GM18909 (cell line): ENCODE measurements around the gene CAPN13.

Experiments
- ATAC-seq: cut with Tn5 transposase; IDR thresholded peaks from one replicate; pipeline ENCODE4 v1.9.1; 2021; ENCODE audit warnings: mild to moderate bottlenecking; ENCODE audit not compliant: unreplicated experiment, poor library complexity

Gene CAPN13

DNA sequence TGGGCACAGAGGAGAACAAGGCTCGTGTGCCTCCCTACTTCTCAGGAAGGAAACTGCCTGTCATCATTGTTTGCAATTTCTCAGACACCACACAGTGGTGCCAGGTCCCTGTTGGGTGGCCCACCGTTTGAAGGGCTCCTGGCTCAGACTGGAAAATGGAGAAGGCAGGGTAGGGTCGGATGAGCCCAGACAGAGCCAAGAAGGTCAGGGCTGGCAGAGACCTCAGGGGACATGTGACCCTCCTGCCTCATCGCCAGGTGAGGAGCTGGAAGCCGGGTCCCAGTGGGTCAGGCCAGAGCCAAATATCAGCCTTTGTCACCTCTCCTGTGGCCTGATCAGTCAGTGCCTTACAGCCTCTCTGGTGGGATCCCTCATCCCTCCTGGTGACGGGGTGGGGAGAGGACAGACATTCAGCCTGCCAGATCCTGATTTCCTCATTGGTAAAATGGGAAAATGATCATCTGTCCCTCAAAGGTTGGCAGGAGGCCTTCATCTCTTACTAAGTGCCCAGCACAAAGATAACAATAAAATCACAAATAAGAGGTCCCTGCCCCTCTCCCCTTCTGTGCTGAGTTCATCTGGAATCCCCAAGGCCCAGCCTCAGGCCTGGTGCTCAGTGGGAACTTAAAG is 117.6 kb downstream of the CAPN13 start:
- no peak for ATAC-seq

DNA sequence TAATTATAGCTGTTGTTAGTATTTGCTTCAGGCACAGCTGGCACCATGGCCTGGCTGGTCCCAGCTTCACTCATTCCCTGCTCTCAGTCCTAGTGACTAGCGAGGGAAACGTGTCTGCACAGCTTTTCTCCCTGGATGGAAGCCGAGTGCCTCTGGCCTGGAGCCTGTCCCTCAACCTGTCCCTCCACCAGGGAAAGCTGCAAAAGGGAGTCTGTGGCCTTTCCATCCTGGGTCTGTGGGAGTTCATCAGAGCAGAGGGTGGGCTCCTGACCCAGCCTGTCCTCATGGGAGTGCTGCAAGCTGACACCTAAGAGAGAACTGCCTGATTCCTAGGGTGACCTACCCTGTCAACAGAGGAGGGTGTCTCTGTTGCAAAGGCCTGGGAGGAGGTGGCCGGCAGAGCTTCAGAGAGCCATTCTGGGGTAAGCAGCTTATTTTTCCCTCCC is 118.3 kb downstream of the CAPN13 start:
- ATAC-seq, result no peak

DNA sequence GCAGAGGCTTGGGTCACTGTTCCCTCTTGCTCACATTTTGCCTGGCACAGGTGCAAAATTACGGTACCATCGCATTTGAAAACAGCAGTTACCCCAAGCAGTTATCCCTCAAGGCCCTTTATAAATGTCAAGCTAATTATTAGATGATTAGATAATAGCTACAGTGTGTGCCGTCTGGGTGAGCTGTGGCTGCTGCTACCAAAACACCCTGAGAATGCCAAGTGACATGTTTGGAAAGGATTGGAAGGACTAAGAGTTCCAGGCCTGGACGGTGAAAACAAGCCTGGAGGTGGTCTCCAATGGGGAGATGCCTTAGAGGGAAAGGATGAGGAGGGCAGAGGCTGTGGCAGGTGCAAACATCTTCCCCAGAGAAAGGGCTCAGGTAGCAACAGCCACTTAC is 120.6 kb downstream of the CAPN13 start:
- no peak for ATAC-seq

DNA sequence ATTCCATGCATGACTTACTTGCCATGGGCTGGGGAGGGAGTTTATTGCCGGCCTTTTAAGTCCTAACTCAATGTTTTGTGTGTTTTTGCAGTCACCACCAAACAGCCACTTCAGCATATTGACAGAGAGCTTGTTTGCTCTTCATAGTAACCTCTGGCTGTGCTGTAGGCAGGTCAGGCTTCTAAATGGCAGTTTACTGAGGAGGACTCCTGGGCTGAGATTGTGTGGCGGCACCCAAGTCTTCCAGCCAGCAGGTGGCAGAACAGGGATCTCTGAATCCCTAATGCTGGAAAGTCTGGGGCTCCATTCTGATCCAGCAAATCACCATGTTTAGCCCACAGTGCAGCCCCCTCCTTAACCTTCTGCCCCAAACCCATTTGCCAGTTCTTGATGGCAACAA is 121.2 kb downstream of the CAPN13 start:
- no peak for ATAC-seq

DNA sequence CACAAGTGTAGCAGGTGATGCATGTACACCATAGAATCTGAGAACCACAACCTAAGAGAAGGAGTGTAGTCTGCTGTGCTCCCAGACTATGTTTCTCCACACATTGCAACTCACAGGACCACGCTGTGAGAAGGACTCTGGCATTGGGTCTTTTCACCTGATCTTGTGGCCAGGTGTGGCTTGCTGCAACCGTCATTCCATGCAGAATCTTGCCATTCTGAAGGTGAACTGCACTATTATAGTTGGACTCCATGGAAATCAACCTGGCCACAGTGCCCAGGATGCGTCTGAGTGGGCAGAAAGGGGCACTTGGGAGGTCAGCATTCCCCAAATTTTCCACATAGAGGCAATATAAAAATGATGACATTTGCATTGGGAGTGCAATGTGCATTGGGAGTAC is 122.2 kb downstream of the CAPN13 start:
- ATAC-seq, result no peak

DNA sequence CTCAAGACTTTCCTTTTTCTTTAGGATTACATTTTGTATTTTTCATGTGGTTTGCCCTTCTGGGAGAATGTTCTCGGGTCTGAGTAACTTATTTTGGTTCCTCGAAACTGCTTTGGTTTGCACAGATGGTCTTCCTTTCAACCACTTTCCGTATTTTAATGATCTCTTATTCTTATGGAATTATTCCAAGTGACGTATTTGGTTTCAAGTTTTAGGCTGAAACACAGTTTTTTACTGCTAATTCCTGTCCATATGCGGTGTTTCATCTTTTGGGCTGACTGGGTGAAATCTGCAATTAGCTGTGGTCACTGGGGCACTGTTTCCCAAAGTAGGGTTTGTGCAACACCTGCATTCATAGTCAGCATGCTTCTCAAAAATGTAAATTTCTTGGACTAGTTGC is 122.7 kb downstream of the CAPN13 start:
- ATAC-seq, result no peak

DNA sequence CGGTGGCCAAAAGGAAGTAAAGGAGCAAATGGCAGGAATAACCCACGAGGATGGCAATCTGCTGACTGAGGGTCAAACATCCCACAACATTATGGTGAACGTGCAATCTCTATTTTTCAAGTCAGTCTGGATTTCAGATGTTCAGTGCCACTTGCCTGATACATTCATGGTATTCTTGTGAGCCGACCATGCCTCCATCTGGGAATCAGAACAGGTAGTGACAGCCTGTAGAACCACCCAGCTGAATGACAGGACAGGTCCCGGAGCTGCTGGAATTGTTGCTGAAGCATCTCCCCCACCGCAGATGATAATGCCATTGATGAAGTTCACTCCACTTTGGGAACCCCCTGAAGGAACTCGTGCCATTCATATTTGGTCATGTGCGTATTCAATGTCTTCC is 123.2 kb downstream of the CAPN13 start:
- ATAC-seq, result no peak

DNA sequence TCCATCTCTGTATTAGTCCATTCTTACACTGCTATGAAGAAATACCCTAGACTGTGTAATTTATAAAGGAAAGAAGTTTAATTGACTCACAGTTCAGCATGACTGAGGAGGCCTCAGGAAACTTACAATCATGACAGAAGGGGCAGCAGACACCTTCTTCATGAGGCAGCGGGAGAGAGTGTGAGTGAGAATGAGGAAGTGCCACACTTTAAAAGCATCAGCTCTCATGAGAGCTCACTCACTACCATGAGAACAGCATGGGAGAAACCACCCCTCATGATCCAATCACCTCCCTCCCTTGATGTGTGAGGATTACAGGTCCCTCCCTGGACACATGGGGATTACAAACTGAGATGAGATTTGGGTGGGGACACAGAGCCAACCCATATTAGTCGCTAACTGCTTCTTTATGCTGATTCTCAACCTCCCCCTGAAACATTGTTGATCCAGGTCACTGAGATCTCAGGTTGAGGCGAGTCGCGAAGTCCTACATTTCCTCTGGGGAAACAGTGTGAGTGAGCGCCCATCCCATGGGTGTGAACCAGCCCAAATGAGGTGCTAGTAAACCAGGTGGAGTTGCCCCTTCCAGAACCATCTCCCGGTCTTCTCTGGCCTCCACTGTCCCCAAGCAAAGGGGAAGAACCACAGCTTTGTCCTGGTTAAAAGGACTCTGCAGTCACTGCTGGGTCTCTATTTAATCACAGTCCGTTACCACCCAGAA is 123.8 kb downstream of the CAPN13 start:
- ATAC-seq, result no peak

DNA sequence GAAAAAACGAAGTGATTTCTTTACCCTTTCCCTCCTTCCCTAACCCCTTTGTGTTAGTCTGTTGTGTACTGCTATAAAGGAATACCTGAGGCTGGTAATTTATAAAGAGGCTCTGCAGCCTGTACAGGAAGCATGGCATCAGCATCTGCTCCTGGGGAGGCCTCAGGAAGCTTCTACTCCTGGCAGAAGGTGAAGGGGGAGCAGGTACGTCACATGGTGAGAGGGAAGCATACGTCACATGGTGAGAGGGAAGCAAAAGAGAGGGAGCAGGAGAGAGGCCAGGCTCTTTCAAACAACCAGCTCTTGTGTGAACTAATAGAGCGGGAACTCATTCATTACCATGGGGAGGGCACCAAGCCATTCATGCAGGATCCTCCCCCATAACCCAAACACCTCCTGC is 126.2 kb downstream of the CAPN13 start:
- ATAC-seq, result no peak

DNA sequence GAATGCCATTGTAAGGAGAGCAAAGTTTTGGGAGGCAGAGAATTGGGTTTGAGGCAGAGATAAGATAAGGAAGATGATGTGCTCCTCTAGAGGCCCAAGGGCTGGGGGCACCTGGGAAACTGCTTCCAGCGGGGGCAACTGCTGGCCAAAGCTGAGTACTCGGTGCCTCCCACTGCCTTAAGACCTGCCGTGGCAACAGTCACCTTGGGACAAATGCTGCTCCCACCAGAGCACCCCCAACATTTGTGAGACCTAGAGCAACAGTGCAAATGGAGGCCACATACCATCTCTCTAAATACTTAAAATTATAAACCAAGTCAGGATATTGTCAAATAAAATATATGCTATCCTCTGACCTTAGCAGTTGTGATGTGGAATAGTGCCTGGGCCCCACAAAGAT is 127.1 kb downstream of the CAPN13 start:
- ATAC-seq, result no peak

DNA sequence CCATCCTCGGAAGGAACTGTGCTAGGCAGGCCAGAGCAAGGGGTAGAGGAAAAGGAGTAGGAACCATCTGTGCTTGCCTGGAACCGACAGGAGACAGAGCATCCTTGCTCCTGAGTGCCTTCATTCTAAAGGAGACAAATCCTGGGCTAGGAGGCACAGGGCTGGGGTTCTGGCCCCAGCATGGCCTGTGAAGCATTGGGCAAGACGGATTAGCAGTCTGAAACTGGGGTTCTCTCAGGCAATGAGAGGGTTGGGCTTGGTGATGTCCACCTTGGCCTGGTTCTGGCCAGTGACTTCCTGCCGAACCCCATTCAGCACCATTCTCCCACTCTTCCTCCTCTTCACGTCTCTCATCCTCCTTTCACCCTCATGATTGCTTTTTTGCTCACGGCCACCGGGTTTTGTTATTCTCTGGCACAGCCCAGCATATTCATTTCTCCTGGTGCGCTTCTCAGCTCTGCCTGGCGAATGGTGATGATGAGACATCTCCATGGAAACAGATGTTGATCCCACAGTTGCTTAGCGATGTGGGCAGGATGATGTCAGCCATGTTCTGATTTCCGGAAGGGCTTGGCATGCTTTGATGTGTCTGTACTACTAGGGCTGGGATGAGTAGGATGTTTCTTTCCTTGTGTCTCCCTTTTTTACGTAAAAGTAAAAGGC is 127.7 kb downstream of the CAPN13 start:
- no peak for ATAC-seq

DNA sequence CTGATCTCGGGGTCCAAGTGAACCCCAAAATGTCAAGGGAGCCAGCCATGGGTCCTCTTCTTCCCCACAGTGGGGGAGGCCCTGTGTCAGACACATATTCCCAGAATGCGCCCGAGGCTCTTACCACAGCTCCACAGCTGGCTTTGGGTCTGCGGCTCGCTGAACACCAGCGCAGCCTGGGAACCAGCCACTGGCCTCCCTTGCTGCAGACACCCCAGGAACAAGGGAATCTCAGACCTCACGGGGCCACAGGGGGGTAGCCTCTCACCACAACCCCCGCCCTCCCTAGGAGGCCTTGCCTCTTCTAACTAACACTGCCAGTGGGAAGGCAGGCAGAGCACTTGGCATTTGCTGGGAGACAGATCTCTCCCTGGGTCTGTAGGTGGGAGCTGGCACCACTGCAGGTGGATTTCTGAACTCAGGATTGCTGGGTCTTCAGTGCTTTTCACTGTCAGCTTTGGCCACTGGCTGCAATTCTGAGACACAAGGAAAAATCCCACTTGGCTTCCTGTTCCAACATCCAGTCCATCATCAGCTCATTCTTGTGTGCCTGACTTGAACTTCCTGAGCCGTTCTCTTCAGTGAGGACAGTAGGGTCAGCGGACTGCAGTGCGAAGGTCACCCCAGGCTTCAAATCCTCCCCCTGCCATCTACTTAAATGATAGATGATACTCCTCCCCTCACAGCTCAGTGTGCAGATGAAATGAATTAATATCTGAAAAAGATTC is 128.7 kb downstream of the CAPN13 start:
- ATAC-seq, result no peak

DNA sequence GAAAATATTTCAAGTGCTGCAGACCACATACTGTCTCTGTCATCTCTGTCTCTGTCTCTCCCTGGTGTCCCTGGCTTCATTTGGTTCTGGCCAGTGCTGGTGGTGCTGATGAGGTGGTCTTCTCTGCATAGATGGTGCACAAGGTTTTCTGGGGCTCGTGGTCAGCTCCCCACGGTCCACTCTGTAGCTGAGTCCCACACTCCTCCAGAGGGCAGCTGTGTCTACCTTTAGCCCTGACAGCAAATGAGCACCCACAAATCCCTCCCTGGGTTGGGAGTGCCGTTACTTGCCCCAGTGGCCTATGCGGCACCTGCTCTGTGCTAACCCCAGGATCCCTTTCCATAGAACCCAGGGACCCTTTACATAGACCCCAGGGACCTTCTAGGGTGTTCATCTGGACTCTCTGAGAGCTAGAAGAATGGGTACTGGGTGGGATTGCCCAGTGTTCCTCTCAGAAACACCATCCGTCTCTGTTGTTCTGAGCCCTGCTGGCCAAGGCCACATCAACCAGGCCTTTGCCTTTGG is 129.3 kb downstream of the CAPN13 start:
- no peak for ATAC-seq

DNA sequence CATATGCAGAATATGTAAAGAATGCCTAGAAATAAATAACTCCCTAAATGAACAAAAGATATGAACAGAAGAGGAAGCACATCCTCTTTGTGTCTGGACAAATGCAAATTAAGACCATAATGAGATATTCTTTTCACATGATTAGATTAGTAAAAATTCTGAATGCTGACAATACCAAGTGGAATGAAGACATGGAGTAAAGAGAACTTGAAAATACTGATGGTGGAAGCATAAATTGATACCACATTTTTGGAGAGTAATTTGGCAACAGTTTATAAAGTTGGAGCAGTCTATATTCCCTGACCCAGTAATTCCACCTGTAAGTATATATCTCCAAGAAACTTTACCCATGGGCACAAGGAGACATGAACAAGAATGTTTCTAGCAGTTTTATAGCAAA is 130.0 kb downstream of the CAPN13 start:
- no peak for ATAC-seq

DNA sequence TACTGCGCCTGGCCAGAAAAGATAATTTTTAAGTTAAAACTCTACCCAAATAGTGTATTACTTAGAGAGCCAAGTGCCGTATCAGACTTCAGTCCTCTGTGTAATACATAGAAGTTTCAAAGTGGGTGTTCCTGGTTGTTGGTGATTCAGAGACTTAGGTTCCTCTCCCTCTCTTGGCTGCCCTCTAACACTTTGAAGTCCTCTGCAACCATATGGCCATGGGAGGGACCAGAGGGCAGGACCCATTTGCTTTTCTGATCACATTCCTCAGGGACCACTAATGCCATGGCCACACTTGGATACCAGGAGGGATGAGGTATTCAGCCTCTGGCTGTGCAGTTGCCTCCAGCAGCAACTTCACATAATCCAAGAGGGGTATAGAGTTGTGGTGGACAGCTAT is 131.5 kb downstream of the CAPN13 start:
- ATAC-seq, result no peak

DNA sequence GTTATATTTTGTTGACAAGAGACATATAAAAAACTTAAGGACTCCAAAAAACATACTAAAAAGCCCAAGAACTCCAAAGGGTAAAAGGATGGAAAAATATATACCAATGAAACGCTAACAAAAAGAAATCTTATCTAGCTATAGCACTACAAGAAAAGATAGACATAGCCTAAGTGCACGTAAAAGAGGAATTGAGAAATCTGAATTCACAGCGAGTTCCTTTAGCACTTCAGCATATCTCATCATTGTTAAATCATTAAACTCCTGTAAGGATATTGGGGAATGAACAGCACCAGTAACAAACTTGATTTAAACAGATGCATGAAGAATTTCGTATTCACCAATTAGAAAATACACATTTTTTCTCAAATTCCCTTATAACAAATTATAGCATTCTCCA is 134.1 kb downstream of the CAPN13 start:
- no peak for ATAC-seq
